ENCODE results near the gene THAP8.

DNA sequence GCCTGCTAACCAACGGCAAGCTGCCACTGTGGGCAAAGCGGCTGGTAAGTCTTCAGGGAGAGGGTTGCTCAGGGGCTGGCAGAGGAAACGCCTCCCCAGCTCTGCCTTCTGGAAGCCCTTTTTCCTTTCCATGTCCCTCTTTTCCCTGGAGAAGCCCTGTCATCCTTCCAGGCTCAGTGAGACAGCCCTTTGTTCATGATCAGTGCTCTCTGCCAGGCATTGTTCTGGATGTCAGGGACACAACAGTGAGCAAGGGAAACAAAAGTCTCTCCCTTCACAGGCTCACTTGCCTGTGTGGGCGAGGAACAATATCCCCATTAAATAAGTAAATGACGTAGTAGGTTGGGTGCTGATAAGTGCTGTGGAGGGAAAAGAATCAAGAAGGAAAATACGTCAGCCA is 43.0 kb upstream of the THAP8 start:
- TF ChIP-seq POLR2A (IDR thresholded peaks at IDR 0.05; ENCODE audit: low read depth) (no peak), POLR2AphosphoS5 (IDR thresholded peaks at IDR 0.05) (no peak)
- TF ChIP-seq, protein P1, sequence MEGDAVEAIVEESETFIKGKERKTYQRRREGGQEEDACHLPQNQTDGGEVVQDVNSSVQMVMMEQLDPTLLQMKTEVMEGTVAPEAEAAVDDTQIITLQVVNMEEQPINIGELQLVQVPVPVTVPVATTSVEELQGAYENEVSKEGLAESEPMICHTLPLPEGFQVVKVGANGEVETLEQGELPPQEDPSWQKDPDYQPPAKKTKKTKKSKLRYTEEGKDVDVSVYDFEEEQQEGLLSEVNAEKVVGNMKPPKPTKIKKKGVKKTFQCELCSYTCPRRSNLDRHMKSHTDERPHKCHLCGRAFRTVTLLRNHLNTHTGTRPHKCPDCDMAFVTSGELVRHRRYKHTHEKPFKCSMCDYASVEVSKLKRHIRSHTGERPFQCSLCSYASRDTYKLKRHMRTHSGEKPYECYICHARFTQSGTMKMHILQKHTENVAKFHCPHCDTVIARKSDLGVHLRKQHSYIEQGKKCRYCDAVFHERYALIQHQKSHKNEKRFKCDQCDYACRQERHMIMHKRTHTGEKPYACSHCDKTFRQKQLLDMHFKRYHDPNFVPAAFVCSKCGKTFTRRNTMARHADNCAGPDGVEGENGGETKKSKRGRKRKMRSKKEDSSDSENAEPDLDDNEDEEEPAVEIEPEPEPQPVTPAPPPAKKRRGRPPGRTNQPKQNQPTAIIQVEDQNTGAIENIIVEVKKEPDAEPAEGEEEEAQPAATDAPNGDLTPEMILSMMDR (IDR thresholded peaks at IDR 0.05), result no peak

Data from esophagus muscularis mucosa (tissue), 3 donors.